ENCODE measurements around the gene BRCC3. TPM values are rescaled to one million over a fixed set of nuclear protein-coding genes. Genes with fewer than 3 reads are reported as not detected.

Gene BRCC3
- total RNA-seq, 4 donors from 2014 or later = 11.8 to 18.6 (median 17.1) TPM

- Histone ChIP-seq H3K27me3 (no peaks in the 10 kb centered on the region), H3K4me1 (peaks cover 0 to 13% (median 0%) of the 10 kb centered on the region in 3 donors), H3K36me3 (peaks cover 0 to 44% (median 0%) of the 10 kb centered on the region in 3 donors), H3K4me3 (no peak overlapping the region), H3K9me3 (no peaks in the 10 kb centered on the region), H3K27ac (no peak overlapping the region)
- DNase-seq = no peak
- intact Hi-C loops (cut with DNase I) = no loop called here
- WGBS, 2 donors = 78 to 87% methylated on average over 3 to 5 of the region's 5 CpGs
- no peak for TF ChIP-seq POLR2A (IDR thresholded peaks at IDR 0.05)
- TF ChIP-seq CTCF (IDR thresholded peaks at IDR 0.05) = no peak
Measured at GRCh38 chrX:155052738-155053498, 18.4 kb upstream of the BRCC3 start.

- intact Hi-C loops (cut with DNase I) = no loop called here
- WGBS, 2 donors = 57 to 72% methylated on average over 2 to 3 of the region's 3 CpGs
- H3K36me3 ChIP-seq = peaks cover 0 to 39% (median 0%) of the 10 kb centered on the region in 3 donors
- TF ChIP-seq POLR2A (IDR thresholded peaks at IDR 0.05) (no peak), CTCF (IDR thresholded peaks at IDR 0.05) (no peak)
- no peak overlapping the region for H3K27ac ChIP-seq
- H3K4me1 ChIP-seq = peaks cover 0 to 13% (median 0%) of the 10 kb centered on the region in 3 donors
- no peaks in the 10 kb centered on the region for H3K9me3 ChIP-seq
- no peaks in the 10 kb centered on the region for H3K27me3 ChIP-seq
- H3K4me3 ChIP-seq = no peak overlapping the region
- no peak for DNase-seq
Measured at GRCh38 chrX:155053656-155054055, 17.7 kb upstream of the BRCC3 start.

- intact Hi-C loops (cut with DNase I) = no loop called here
- H3K36me3 ChIP-seq = peaks cover 0 to 39% (median 0%) of the 10 kb centered on the region in 3 donors
- peaks cover 0 to 13% (median 0%) of the 10 kb centered on the region in 3 donors for H3K4me1 ChIP-seq
- H3K9me3 ChIP-seq = no peaks in the 10 kb centered on the region
- no peaks in the 10 kb centered on the region for H3K27me3 ChIP-seq
- H3K4me3 ChIP-seq = no peak overlapping the region
- no peak for DNase-seq
- no peak for TF ChIP-seq POLR2A (IDR thresholded peaks at IDR 0.05)
- TF ChIP-seq CTCF (IDR thresholded peaks at IDR 0.05) = no peak
- H3K27ac ChIP-seq = no peak overlapping the region
- 82 to 95% methylated on average over 3 to 4 of the region's 4 CpGs for WGBS, 2 donors
Measured at GRCh38 chrX:155054255-155054654, 17.1 kb upstream of the BRCC3 start.

- Histone ChIP-seq H3K4me3 (no peak overlapping the region), H3K27me3 (no peaks in the 10 kb centered on the region), H3K4me1 (peaks cover 0 to 13% (median 0%) of the 10 kb centered on the region in 3 donors), H3K36me3 (peaks cover 0 to 49% (median 0%) of the 10 kb centered on the region in 3 donors), H3K9me3 (no peaks in the 10 kb centered on the region), H3K27ac (no peak overlapping the region)
- no peak for DNase-seq
- no peak for TF ChIP-seq POLR2A (IDR thresholded peaks at IDR 0.05)
- no peak for TF ChIP-seq CTCF (IDR thresholded peaks at IDR 0.05)
- WGBS, 2 donors = 73 to 91% methylated on average over 3 of the region's 3 CpGs
- intact Hi-C loops (cut with DNase I) = no loop called here
Measured at GRCh38 chrX:155055494-155055893, 15.8 kb upstream of the BRCC3 start.

GRCh38 chrX:155056471-155056870 lies 14.8 kb upstream of the BRCC3 start:
- Histone ChIP-seq H3K27ac (peak overlapping the region in 1 of 4 donors; percentile 48), H3K4me1 (peaks cover 0 to 13% (median 0%) of the 10 kb centered on the region in 3 donors)
- WGBS, 2 donors = 63 to 86% methylated on average over 1 of the region's 1 CpG

More at GRCh38 chrX:155056471-155056870, 14.8 kb upstream of the BRCC3 start:
- H3K4me3 ChIP-seq = no peak overlapping the region
- no peaks in the 10 kb centered on the region for H3K9me3 ChIP-seq
- H3K27me3 ChIP-seq = no peaks in the 10 kb centered on the region
- peaks cover 0 to 54% (median 0%) of the 10 kb centered on the region in 3 donors for H3K36me3 ChIP-seq
- TF ChIP-seq POLR2A (IDR thresholded peaks at IDR 0.05) (no peak), CTCF (IDR thresholded peaks at IDR 0.05) (no peak)
- no peak for DNase-seq
- intact Hi-C loops (cut with DNase I) = no loop called here

All from esophagus squamous epithelium (tissue), 5 donors.